GM12891 (cell line): Measurements from ENCODE around the gene NEUROD6.

ENCODE experiments used
- POLR2A ChIP-seq: IDR thresholded peaks from 2 replicates; pipeline ENCODE4 v1.6.1; 2011; ENCODE audit warnings: low read depth, low read length, control low read depth
- POLR2AphosphoS5 ChIP-seq: IDR thresholded peaks from 2 replicates; pipeline ENCODE4 v1.6.1; 2011; ENCODE audit warnings: low read depth, low read length, control low read depth
- TAF1 ChIP-seq: IDR thresholded peaks from 2 replicates; pipeline ENCODE4 v1.6.1; 2011; ENCODE audit warnings: low read depth, low read length, control low read depth

GRCh38 chr7:31341141-31341540 is 615 bp upstream of the NEUROD6 start:
- no peak for TF ChIP-seq POLR2A
- no peak for TF ChIP-seq TAF1
- no peak for TF ChIP-seq POLR2AphosphoS5
